ENCODE results near the gene BMPR2.

DNA sequence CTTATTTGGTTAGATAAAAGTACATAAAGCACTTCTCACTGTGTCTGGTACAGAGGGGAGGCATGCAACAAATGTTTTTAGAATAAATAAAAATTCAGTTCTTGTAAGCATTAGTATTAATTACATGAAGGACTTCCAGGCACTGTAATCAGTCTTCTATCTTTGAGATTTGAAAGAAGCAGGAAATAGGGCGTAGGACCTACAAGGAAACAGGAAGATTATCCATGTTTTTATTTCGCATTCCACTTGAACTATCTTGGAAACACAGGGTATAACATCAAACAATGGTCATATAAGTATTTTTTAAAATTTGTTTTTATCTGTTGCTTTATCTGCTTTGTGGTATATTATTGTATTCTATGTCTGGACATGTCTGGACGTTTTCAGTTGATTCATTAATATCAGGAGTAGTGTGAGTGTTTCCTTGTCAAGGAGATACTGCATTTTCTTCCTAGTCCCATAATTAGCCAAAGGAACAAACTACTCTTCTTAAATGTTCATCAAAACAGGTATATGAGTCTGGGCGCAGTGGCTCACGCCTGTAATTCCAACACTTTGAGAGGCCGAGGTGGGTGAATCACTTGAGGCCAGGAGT is 32.5 kb downstream of the BMPR2 start:
- no peak for TF ChIP-seq POLR2A (IDR thresholded peaks at IDR 0.05)
- TF ChIP-seq, protein P1, sequence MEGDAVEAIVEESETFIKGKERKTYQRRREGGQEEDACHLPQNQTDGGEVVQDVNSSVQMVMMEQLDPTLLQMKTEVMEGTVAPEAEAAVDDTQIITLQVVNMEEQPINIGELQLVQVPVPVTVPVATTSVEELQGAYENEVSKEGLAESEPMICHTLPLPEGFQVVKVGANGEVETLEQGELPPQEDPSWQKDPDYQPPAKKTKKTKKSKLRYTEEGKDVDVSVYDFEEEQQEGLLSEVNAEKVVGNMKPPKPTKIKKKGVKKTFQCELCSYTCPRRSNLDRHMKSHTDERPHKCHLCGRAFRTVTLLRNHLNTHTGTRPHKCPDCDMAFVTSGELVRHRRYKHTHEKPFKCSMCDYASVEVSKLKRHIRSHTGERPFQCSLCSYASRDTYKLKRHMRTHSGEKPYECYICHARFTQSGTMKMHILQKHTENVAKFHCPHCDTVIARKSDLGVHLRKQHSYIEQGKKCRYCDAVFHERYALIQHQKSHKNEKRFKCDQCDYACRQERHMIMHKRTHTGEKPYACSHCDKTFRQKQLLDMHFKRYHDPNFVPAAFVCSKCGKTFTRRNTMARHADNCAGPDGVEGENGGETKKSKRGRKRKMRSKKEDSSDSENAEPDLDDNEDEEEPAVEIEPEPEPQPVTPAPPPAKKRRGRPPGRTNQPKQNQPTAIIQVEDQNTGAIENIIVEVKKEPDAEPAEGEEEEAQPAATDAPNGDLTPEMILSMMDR (IDR thresholded peaks at IDR 0.05), result no peak
- no peak for TF ChIP-seq POLR2AphosphoS5 (IDR thresholded peaks at IDR 0.05; ENCODE audit: insufficient read depth in 1 of 2, low read depth in 1 of 2)

All from vagina (tissue), 2 donors.